ENCODE results near the gene BTN3A1. TPM values are rescaled to one million over a fixed set of nuclear protein-coding genes. Genes with fewer than 3 reads are reported as not detected.
A peak's percentile ranks its signal among the peaks of the same experiment; 100 is the strongest.

BTN3A1 gene
- total RNA-seq, 1 donor from 2014 or later = 17.1 TPM

GRCh38 chr6:26420688-26421171 lies 18.7 kb downstream of the BTN3A1 start:
- DNase-seq (ENCODE audit: extremely low spot score, unreplicated experiment) = no peak
- Mint-ChIP-seq H3K4me1 (ENCODE audit: unreplicated experiment) (peaks cover 25% of the 10 kb centered on the region), H3K27ac (ENCODE audit: unreplicated experiment) (no peak overlapping the region), H3K4me3 (ENCODE audit: unreplicated experiment) (no peak overlapping the region), H3K36me3 (ENCODE audit: unreplicated experiment) (peaks cover 14% of the 10 kb centered on the region), H3K27me3 (ENCODE audit: unreplicated experiment) (no peaks in the 10 kb centered on the region), H3K9me3 (ENCODE audit: unreplicated experiment) (no peaks in the 10 kb centered on the region)
- peak; percentile 63 for TF ChIP-seq CTCF (IDR thresholded peaks at IDR 0.05)

DNA sequence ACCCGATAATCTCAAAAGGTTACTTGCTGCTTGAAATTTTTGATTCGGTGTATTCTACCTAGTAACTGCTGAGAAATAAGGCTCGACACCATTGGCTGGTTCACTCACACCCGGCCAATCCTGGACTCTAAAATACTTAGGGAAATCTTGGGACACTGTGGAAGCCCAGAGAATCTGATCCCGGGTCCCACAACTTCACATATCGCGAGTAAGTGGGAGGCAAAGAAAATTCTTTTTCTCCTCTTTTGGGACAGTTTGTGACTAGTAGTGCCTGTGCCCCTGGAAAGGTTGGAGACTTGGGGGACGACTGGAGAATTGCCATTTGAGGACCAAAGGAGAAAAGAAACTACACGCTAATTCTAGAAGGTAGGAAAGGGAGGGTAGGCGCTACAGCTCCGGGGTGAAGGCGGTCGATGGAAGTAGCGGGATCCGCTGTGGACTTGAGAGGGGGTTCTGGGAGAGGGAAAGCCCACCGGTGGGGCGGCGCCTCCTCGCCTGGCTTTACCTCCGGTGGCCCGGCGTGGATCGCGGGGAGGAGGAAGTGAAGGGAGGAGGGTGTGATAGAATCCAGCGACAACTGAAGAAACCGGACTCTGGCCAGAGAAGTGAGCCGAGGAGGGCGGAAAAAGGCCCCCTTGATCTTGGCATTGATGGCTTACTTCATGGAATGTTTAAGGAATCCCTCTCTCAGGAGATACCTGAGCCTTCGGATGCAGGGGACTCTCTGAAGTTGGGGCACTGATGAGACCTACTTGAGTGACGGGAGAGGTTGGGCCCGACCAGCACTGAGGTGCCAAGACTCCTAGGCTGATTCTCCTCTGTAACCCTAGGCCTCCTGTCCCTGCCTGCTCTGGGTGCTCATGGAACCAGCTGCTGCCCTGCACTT lies 19.4 kb downstream of the BTN3A1 start:
- Mint-ChIP-seq H3K4me1 (ENCODE audit: unreplicated experiment) (peaks cover 27% of the 10 kb centered on the region), H3K27me3 (ENCODE audit: unreplicated experiment) (no peaks in the 10 kb centered on the region), H3K9me3 (ENCODE audit: unreplicated experiment) (no peaks in the 10 kb centered on the region), H3K36me3 (ENCODE audit: unreplicated experiment) (peaks cover 19% of the 10 kb centered on the region), H3K4me3 (ENCODE audit: unreplicated experiment) (no peak overlapping the region), H3K27ac (ENCODE audit: unreplicated experiment) (no peak overlapping the region)
- DNase-seq (ENCODE audit: extremely low spot score, unreplicated experiment) = peak; percentile 89
- no peak for TF ChIP-seq CTCF (IDR thresholded peaks at IDR 0.05)

DNA sequence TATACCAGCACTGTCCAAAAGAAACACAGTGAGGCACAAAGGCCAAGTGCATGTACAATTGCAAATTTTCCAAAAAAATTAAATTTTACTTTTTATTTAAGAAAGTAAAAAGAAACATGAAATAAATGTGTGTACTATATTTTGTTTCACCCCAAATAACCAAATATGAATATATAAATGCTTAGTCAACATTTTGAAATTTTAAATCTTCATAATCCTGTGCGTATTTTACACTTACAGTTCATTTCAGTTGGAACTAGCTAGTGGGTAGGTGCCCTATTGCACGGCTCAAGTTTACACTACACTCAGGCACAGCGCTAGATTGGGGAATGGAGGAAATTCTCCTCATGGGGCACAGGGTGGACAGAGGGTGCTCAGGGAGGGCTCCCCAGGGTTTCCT lies 20.3 kb downstream of the BTN3A1 start:
- H3K36me3 Mint-ChIP-seq (ENCODE audit: unreplicated experiment) = peaks cover 28% of the 10 kb centered on the region
- peak overlapping the region; percentile 31 for H3K4me3 Mint-ChIP-seq (ENCODE audit: unreplicated experiment)
- no peak for DNase-seq (ENCODE audit: extremely low spot score, unreplicated experiment)

DNA sequence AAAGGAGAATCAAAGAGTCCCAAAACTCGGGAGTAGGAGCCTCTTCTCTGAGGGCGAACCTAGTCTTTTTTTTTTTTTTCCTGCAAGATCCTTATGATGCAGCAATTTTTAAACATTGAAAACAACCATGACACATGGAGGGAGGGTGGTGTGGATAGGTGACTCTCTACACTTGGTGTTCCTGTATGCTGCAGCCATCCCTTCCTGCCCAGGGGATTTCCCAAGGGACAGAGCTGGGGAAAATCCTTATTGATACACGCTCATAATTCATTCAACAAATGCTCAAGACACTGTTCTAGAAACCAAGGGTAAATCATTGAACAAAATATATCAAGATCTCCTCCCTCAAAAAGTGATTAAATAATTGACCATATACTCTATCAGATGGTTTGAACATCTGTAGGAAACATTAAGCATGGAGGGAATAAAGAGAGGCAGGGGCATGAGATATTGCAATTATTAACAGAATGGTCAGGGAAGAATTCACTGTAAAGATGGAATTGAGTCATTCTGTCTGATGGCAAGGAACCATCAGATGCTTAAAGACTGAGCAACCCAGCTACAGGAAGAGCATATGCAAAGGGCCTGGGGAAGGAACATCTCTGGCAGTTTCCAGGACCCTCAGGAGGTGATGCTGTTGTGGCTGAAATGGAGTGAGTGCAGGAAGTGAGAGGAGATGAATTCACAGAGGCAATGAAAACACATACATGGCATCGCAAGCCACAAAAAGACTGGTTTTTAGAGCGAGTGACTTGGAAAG lies 24.8 kb downstream of the BTN3A1 start:
- H3K27me3 Mint-ChIP-seq (ENCODE audit: unreplicated experiment) = no peaks in the 10 kb centered on the region
- no peak overlapping the region for H3K4me3 Mint-ChIP-seq (ENCODE audit: unreplicated experiment)
- H3K9me3 Mint-ChIP-seq (ENCODE audit: unreplicated experiment) = no peaks in the 10 kb centered on the region
- DNase-seq (ENCODE audit: extremely low spot score, unreplicated experiment) = no peak
- H3K36me3 Mint-ChIP-seq (ENCODE audit: unreplicated experiment) = peaks cover 57% of the 10 kb centered on the region
- H3K4me1 Mint-ChIP-seq (ENCODE audit: unreplicated experiment) = peaks cover 42% of the 10 kb centered on the region
- TF ChIP-seq CTCF (IDR thresholded peaks at IDR 0.05) = no peak
- no peak overlapping the region for H3K27ac Mint-ChIP-seq (ENCODE audit: unreplicated experiment)

More for the DNA sequence above, 20.3 kb downstream of the BTN3A1 start:
- H3K4me1 Mint-ChIP-seq (ENCODE audit: unreplicated experiment) = peaks cover 27% of the 10 kb centered on the region
- no peaks in the 10 kb centered on the region for H3K9me3 Mint-ChIP-seq (ENCODE audit: unreplicated experiment)
- no peak overlapping the region for H3K27ac Mint-ChIP-seq (ENCODE audit: unreplicated experiment)
- H3K27me3 Mint-ChIP-seq (ENCODE audit: unreplicated experiment) = no peaks in the 10 kb centered on the region
- no peak for TF ChIP-seq CTCF (IDR thresholded peaks at IDR 0.05)

DNA sequence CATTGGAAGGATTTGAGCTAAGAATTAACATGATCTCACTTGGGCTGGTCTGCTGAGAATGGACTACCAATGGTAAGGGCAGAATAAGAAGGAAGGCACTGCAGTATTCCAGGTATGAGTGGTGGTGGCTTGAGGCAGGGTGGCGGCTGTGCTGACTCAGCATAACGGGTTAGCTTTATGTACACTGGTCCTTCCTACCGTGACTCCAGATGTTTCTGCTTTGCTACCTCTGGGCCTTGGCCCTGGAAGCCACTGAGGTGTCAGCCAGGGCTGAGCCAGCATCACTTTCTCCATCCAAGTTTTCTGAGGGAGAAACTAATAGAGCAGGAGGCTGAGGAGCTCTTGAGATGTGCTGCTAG lies 25.4 kb downstream of the BTN3A1 start:
- Mint-ChIP-seq H3K9me3 (ENCODE audit: unreplicated experiment) (no peaks in the 10 kb centered on the region), H3K27ac (ENCODE audit: unreplicated experiment) (no peak overlapping the region), H3K36me3 (ENCODE audit: unreplicated experiment) (peaks cover 57% of the 10 kb centered on the region), H3K4me1 (ENCODE audit: unreplicated experiment) (peaks cover 45% of the 10 kb centered on the region), H3K4me3 (ENCODE audit: unreplicated experiment) (no peak overlapping the region), H3K27me3 (ENCODE audit: unreplicated experiment) (no peaks in the 10 kb centered on the region)
- DNase-seq (ENCODE audit: extremely low spot score, unreplicated experiment) = no peak
- no peak for TF ChIP-seq CTCF (IDR thresholded peaks at IDR 0.05)
